Testis (tissue), 2 donors: Measurements from ENCODE around the gene CETN1.

Experiments used
- POLR2A ChIP-seq: fragments of 450-650 bp; IDR thresholded peaks from one replicate; pipeline ENCODE4 v1.6.1; 2017; ENCODE audit warnings: antibody characterized with exemption, mild to moderate bottlenecking, moderate library complexity
- TF ChIP-seq, protein P1 (sequence below), 3 experiments: fragments of 450-650 bp in 2 of 3; fragments of 200-600 bp in 1 of 3; sonication (generic) in 1 of 3; IDR thresholded peaks; one replicate each; pipeline ENCODE4 v1.5.1; 2016 to 2019; ENCODE audit warnings: antibody characterized with exemption in 3 of 3, mild to moderate bottlenecking in 2 of 3, moderate library complexity in 1 of 3

DNA sequence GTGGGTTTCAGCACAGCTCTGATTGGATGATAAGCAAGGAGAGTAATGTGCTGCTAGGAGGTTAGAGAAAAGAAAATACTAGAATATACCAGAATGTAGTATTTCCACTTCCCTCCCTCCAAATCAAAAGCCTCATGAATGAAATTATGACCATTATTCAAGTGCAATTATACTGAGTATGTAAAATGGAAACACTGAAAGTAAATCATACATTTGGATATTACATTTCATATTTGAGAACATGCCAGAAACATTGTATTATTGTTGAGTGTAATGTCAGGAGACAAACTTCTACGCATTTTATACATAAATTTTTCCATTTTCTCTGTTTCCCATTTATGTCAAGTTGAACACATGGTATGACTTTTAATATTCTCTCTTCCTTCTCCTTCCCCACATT is 942 bp upstream of the CETN1 start:
- TF ChIP-seq, protein P1, sequence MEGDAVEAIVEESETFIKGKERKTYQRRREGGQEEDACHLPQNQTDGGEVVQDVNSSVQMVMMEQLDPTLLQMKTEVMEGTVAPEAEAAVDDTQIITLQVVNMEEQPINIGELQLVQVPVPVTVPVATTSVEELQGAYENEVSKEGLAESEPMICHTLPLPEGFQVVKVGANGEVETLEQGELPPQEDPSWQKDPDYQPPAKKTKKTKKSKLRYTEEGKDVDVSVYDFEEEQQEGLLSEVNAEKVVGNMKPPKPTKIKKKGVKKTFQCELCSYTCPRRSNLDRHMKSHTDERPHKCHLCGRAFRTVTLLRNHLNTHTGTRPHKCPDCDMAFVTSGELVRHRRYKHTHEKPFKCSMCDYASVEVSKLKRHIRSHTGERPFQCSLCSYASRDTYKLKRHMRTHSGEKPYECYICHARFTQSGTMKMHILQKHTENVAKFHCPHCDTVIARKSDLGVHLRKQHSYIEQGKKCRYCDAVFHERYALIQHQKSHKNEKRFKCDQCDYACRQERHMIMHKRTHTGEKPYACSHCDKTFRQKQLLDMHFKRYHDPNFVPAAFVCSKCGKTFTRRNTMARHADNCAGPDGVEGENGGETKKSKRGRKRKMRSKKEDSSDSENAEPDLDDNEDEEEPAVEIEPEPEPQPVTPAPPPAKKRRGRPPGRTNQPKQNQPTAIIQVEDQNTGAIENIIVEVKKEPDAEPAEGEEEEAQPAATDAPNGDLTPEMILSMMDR (IDR thresholded peaks at IDR 0.05): no peak
- no peak for TF ChIP-seq POLR2A
